ENCODE measurements around the gene SNX12. TPM values are rescaled to one million over a fixed set of nuclear protein-coding genes. Genes with fewer than 3 reads are reported as not detected.

SNX12 gene
- total and polyA plus RNA-seq, 12 donors: 25.4 to 101 (median 76.3) TPM

DNA sequence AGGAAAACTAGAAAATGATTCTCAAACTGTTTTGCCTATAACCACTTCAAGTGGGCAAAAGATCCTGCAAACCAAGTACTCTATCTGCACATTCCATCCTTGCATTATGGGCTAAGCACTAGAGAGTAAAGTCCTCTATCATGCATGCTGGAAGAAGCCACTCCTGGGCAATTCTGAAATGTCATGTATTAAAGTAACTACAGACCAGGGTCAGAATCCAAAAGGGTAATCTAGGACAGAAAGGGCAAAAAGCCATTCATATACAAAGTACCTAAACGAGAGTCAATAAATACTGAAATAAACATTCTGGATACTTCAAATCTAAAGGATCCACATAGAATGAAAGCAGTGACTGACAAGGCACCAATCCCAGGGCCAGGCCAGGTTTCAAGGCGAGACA lies 1.0 kb downstream of the SNX12 start:
- TF ChIP-seq, protein P1, sequence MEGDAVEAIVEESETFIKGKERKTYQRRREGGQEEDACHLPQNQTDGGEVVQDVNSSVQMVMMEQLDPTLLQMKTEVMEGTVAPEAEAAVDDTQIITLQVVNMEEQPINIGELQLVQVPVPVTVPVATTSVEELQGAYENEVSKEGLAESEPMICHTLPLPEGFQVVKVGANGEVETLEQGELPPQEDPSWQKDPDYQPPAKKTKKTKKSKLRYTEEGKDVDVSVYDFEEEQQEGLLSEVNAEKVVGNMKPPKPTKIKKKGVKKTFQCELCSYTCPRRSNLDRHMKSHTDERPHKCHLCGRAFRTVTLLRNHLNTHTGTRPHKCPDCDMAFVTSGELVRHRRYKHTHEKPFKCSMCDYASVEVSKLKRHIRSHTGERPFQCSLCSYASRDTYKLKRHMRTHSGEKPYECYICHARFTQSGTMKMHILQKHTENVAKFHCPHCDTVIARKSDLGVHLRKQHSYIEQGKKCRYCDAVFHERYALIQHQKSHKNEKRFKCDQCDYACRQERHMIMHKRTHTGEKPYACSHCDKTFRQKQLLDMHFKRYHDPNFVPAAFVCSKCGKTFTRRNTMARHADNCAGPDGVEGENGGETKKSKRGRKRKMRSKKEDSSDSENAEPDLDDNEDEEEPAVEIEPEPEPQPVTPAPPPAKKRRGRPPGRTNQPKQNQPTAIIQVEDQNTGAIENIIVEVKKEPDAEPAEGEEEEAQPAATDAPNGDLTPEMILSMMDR (IDR thresholded peaks at IDR 0.05): no peak
- TF ChIP-seq POLR2A (IDR thresholded peaks at IDR 0.05): no peak

DNA sequence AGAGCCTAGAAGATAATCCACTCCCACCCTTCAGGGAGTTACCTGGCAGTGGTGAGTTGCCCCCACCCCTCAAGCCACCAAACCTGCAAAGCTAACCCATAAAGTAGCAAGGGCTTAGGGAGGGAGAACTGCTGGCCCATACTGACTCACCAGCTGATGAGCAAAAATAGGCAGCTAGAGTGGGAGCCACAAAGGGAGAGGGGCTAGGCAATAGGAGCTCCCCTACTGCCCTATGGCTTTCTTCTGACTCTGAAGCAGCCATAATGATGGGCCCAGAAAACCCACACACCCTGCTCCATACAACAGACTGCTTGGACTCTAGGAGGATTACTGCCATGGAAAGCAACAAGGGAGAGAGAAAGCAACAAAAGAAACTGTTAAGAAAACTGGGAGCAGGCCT lies 8.0 kb downstream of the SNX12 start:
- no peak for TF ChIP-seq POLR2A (IDR thresholded peaks at IDR 0.05)
- TF ChIP-seq, protein P1 (IDR thresholded peaks at IDR 0.05): no peak
- Histone ChIP-seq H3K27ac (no peak overlapping the region), H3K36me3 (replicated peaks in 1 of 2) (peaks cover 0 to 11% of the 10 kb centered on the region in 2 donors), H3K4me1 (replicated peaks in 1 of 2) (no peaks in the 10 kb centered on the region), H3K4me3 (no peak overlapping the region), H3K27me3 (no peaks in the 10 kb centered on the region), H3K9me3 (replicated peaks in 1 of 3) (no peaks in the 10 kb centered on the region)
- no peak for DNase-seq
- intact Hi-C loops (cut with DNase I): no loop called here

More for the DNA sequence above, 1.0 kb downstream of the SNX12 start:
- Histone ChIP-seq H3K36me3 (replicated peaks in 1 of 2) (no peaks in the 10 kb centered on the region), H3K27me3 (peaks cover 6% of the 10 kb centered on the region), H3K9me3 (replicated peaks in 1 of 3) (no peaks in the 10 kb centered on the region), H3K4me1 (replicated peaks in 1 of 2) (peaks cover 0 to 6% of the 10 kb centered on the region in 2 donors), H3K27ac (peak overlapping the region in 3 of 5 donors; percentile 78 to 84 (median 84)), H3K4me3 (peak overlapping the region in 2 of 4 donors; percentile 40 to 55)
- DNase-seq: no peak
- intact Hi-C loops (cut with DNase I): loop anchor here in 1 of 2 donors (5.0 kb wide), 1 partner anchor 60 kb away; no protein-coding TSS in a partner anchor
- WGBS, 4 donors: 12 to 18% (median 15%) methylated on average over 2 of the region's 2 CpGs

DNA sequence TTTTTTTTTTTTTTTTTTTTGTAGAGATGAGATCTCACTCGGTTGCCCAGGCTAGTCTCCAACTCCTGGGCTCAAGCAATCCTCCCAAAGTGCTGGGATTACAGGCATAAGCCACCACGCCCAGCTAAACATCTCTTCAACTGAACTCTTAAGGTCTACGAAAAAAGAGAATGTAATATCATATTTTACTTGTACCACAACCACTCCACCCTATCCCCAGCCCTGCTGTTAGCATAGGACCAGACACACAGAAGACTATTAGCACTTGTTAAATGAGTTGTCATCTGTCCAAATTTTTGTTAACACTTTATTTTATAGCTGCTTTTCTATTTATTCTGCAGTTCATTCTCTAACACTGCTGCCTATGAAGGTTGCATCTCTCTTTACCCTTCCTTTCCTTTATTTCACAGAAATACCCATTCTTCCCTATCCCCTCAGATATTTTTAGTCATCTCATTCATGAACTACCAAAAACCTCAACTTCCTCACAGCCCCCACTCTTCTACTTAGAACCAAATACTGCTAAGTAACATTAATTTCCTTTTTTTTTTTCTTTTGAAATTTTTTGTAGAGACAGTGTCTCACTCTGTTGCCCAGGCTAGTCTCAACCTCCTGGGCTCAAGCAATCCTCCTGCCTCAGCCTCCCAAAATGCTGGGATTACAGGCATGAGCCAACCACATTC lies 10.1 kb downstream of the SNX12 start:
- Histone ChIP-seq H3K27ac (no peak overlapping the region), H3K36me3 (replicated peaks in 1 of 2) (peaks cover 0 to 11% of the 10 kb centered on the region in 2 donors), H3K4me3 (no peak overlapping the region), H3K27me3 (peaks cover 3% of the 10 kb centered on the region), H3K4me1 (replicated peaks in 1 of 2) (no peaks in the 10 kb centered on the region), H3K9me3 (replicated peaks in 1 of 3) (no peaks in the 10 kb centered on the region)
- TF ChIP-seq POLR2A (IDR thresholded peaks at IDR 0.05): no peak
- TF ChIP-seq, protein P1 (IDR thresholded peaks at IDR 0.05): no peak
- no peak for DNase-seq
- intact Hi-C loops (cut with DNase I): no loop called here
- WGBS, 4 donors: 66 to 100% (median 80%) methylated on average over 3 of the region's 3 CpGs

DNA sequence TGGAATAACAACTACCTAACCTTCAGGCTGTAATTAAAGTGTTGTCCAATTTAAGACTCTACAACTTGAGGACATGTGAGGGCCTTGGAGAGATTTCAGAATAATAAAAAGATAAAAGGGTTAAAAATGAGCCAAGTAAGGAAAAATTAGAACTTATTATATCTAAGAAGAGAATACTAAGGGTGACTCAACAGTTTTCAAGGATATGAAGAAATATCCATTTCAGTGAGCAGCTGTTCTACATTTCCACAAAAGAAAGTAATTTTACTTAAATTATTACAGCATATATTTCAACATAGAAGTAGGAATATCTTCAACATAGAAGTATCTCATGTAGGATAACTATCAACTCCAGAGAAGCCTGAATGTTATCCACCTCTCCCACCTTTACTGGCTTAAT lies 11.3 kb downstream of the SNX12 start:
- peaks cover 3% of the 10 kb centered on the region for H3K27me3 ChIP-seq
- DNase-seq: no peak
- no peak overlapping the region for H3K4me3 ChIP-seq
- TF ChIP-seq, protein P1 (IDR thresholded peaks at IDR 0.05): no peak
- TF ChIP-seq POLR2A (IDR thresholded peaks at IDR 0.05): no peak
- H3K36me3 ChIP-seq (replicated peaks in 1 of 2): peaks cover 0 to 11% of the 10 kb centered on the region in 2 donors
- H3K4me1 ChIP-seq (replicated peaks in 1 of 2): no peaks in the 10 kb centered on the region
- intact Hi-C loops (cut with DNase I): no loop called here
- peak overlapping the region in 1 of 5 donors; percentile 37 for H3K27ac ChIP-seq
- H3K9me3 ChIP-seq (replicated peaks in 1 of 3): no peaks in the 10 kb centered on the region

All from adrenal gland (tissue), 12 donors.